Neural progenitor cell (in vitro differentiated cells): Measurements from ENCODE around the gene FOXD4L5.
"Not testable (repeated sequence)": the region's sequence is repeated elsewhere in the genome, so short reads cannot be mapped to it uniquely, and the experiment has no call there.

Source experiments
- CTCF ChIP-seq: fragments of 200-600 bp; sonication (generic); IDR thresholded peaks from 2 replicates; pipeline ENCODE4 v1.5.1; 2017; ENCODE audit warnings: antibody characterized with exemption, mild to moderate bottlenecking
- EZH2phosphoT487 ChIP-seq: fragments of 200-600 bp; sonication (generic); IDR thresholded peaks from 2 replicates; pipeline ENCODE4 v1.6.1; 2017; ENCODE audit warnings: antibody characterized with exemption

GRCh38 chr9:65282976-65283375, 2.0 kb downstream of the FOXD4L5 start:
- not testable (repeated sequence) for TF ChIP-seq EZH2phosphoT487, CTCF
